Activated CD4-positive, alpha-beta T cell treated with anti-CD3 and anti-CD28 coated beads, Interleukin-2, amount 10 ng/mL, durations not matched to agents 7 days and 5 days (primary cell): ENCODE results near the gene SLTM. TPM values are rescaled to one million over a fixed set of nuclear protein-coding genes. Genes with fewer than 3 reads are reported as not detected.
"Not testable (repeated sequence)": the region's sequence is repeated elsewhere in the genome, so short reads cannot be mapped to it uniquely, and the experiment has no call there.

ENCODE experiments used
- CTCF ChIA-PET: fragments of 350-600 bp; sonication (Branson Sonifier 250); formaldehyde crosslinking; loops from one replicate; lab custom pipeline; 2021; ENCODE audit warnings: antibody characterized with exemption; lab: Charles Lee
- POLR2A ChIA-PET: fragments of 350-600 bp; sonication (Branson Sonifier 250); formaldehyde crosslinking; loops from one replicate; lab custom pipeline; 2021; ENCODE audit warnings: antibody characterized with exemption; lab: Charles Lee
- DNase-seq: peaks from one replicate; pipeline ENCODE4 v3.0.0-alpha.2; 2020
- H3K27ac Mint-ChIP-seq: one replicate; pipeline ENCODE4 v1.8.0; 2021; ENCODE audit warnings: mild to moderate bottlenecking, moderate library complexity, mixed read lengths
- H3K27me3 Mint-ChIP-seq: one replicate; pipeline ENCODE4 v1.8.0; 2021; ENCODE audit warnings: mixed read lengths
- H3K36me3 Mint-ChIP-seq: one replicate; pipeline ENCODE4 v1.8.0; 2021; ENCODE audit warnings: low read depth, mixed read lengths
- H3K4me1 Mint-ChIP-seq: one replicate; pipeline ENCODE4 v1.8.0; 2021; ENCODE audit warnings: mixed read lengths
- H3K4me3 Mint-ChIP-seq: one replicate; pipeline ENCODE4 v1.8.0; 2021; ENCODE audit warnings: mild to moderate bottlenecking, moderate library complexity, mixed read lengths
- H3K9me3 Mint-ChIP-seq: one replicate; pipeline ENCODE4 v1.8.0; 2021; ENCODE audit warnings: mixed read lengths
- total RNA-seq, 2 experiments: library from RNA; stranded (reverse); gene quantifications; one replicate each; pipeline ENCODE4 v1.2.3, GENCODE V29; 2021

SLTM gene
- total RNA-seq, 2 experiments from 2014 or later: 116 to 128 TPM

DNA sequence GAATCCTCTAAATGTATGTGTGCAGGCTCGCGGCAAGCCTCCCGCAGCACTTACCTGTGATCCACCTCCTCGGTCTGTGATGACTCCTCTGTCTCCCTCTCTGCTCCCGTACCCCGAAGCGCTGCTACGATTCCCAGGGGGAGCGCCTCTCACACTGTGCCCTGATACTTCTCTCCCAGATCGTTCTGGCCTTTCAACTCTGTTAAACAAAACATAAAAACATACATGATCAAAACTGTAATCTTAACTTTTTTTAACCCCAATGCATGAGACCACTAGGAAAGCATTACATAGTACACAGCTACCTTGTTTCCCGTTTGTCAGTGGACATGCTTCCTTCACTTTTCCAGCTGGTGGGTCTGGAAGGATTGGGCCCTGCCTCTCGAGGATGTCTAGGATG lies 46.6 kb downstream of the SLTM start:
- no peak overlapping the region for H3K4me3 Mint-ChIP-seq
- CTCF ChIA-PET: interaction anchor here (2.1 kb wide), 1 partner anchor 22 kb away, joined by 5 read pairs; no protein-coding TSS in a partner anchor
- peaks cover 4% of the 10 kb centered on the region for H3K4me1 Mint-ChIP-seq
- no peaks in the 10 kb centered on the region for H3K9me3 Mint-ChIP-seq
- H3K27me3 Mint-ChIP-seq: no peaks in the 10 kb centered on the region
- no peak overlapping the region for H3K27ac Mint-ChIP-seq
- peaks cover 69% of the 10 kb centered on the region for H3K36me3 Mint-ChIP-seq
- DNase-seq: no peak
- POLR2A ChIA-PET: no interaction called here

DNA sequence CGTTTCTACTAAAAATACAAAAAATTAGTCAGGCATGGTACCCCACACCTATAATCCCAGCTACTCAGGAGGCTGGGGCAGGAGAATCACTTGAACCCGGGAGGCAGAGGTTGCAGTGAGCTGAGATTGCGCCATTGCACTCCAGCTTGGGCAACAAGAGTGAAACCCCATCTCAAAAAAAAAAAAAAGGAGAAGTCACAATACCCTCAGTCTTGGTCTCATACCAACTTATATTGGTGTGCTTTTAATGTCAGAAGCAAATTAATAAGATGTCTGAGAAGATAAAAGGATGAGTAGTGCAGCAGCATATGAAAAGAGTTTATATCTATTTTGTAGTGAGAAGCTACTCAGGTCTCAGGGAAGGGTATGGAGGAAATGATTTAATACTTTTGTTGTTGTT lies 49.6 kb downstream of the SLTM start:
- H3K4me3 Mint-ChIP-seq, H3K27me3 Mint-ChIP-seq, H3K4me1 Mint-ChIP-seq, DNase-seq, H3K9me3 Mint-ChIP-seq, H3K27ac Mint-ChIP-seq: not testable (repeated sequence)
- CTCF ChIA-PET: interaction anchor here (1.0 kb wide), 1 partner anchor 8 kb away, joined by 3 read pairs; no protein-coding TSS in a partner anchor
- POLR2A ChIA-PET: interaction anchor here (0.7 kb wide), 1 partner anchor 20 kb away, joined by 4 read pairs; no protein-coding TSS in a partner anchor
- H3K36me3 Mint-ChIP-seq: peaks cover 78% of the 10 kb centered on the region

DNA sequence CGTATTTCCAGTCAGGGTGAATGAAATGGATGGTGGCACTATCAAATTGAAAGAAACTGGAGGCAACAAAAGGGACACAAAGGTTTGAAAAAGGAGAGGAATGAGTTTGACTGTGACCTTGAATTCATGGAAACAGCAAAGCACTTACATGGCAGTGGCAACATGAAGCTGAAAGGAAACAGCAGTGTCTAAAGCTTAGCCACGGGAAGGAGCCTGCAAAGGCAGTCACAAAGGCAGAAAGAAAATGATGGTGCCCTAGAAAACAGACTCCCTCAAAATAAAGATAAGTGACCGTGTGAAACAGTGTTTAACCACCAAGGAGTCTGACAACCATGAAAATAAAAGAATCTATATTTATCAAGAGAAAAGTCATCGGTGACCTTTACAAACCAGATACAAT lies 51.2 kb downstream of the SLTM start:
- CTCF ChIA-PET: interaction anchor here (1.0 kb wide), 1 partner anchor 10 kb away, joined by 3 read pairs; no protein-coding TSS in a partner anchor

GRCh38 chr15:58880320-58880719 lies 53.2 kb downstream of the SLTM start:
- ChIA-PET POLR2A (no interaction called here), CTCF (interaction anchor here (1.4 kb wide), 1 partner anchor 21 kb away, joined by 3 read pairs; no protein-coding TSS in a partner anchor)
- Mint-ChIP-seq H3K4me1 (peaks cover 2% of the 10 kb centered on the region), H3K27ac (no peak overlapping the region), H3K4me3 (no peak overlapping the region), H3K9me3 (no peaks in the 10 kb centered on the region), H3K36me3 (peaks cover 71% of the 10 kb centered on the region), H3K27me3 (no peaks in the 10 kb centered on the region)
- no peak for DNase-seq

More for the DNA sequence above, 51.2 kb downstream of the SLTM start:
- H3K27me3 Mint-ChIP-seq: no peaks in the 10 kb centered on the region
- H3K4me1 Mint-ChIP-seq: peaks cover 4% of the 10 kb centered on the region
- H3K9me3 Mint-ChIP-seq: no peaks in the 10 kb centered on the region
- H3K36me3 Mint-ChIP-seq: peaks cover 75% of the 10 kb centered on the region
- DNase-seq: no peak
- no peak overlapping the region for H3K4me3 Mint-ChIP-seq
- POLR2A ChIA-PET: no interaction called here
- no peak overlapping the region for H3K27ac Mint-ChIP-seq

DNA sequence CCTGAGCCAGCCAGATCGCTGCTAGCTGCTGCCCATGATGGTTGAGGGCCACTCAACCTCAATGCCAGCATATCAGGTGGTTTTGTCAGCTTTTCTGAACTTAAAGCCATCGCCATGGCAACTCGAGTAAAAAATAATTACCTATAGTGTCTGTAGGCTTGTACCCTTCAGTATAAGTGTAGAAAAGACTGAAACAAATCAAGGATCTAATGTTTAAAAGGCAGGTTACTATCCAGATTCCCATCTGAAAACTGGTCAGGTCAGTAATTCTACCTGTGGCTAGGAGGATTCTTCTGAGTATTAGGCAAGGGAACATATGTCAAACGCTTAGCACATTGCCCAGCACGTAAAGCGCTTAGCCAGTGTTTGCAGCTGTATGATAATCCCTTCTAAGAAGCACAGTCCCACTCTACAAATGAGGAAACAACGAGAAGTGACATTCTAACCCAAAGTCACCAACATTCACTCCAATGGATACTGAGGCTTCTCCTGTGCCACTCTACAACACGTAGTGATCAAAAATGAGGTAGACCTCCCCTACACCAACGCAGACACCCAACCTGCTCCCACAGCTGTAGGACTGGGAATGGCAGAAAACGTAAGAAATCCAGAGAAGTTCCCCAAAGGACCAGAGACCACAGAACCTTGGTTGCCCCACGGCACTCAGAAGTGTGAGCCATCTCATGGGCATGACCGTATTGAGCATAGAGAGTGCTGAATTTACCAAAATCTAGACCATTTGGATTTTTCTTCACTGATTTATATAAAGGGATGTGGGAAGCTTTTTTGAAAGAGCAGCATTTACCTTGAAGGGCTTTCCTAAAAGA lies 55.3 kb downstream of the SLTM start:
- Mint-ChIP-seq H3K9me3 (no peaks in the 10 kb centered on the region), H3K27me3 (no peaks in the 10 kb centered on the region), H3K4me3 (no peak overlapping the region), H3K4me1 (no peaks in the 10 kb centered on the region), H3K27ac (no peak overlapping the region), H3K36me3 (peaks cover 57% of the 10 kb centered on the region)
- ChIA-PET POLR2A (interaction anchor here (0.6 kb wide), 1 partner anchor 18 kb away, joined by 3 read pairs; no protein-coding TSS in a partner anchor), CTCF (interaction anchor here (1.3 kb wide), 1 partner anchor 44 kb away, joined by 3 read pairs; no protein-coding TSS in a partner anchor)
- no peak for DNase-seq

DNA sequence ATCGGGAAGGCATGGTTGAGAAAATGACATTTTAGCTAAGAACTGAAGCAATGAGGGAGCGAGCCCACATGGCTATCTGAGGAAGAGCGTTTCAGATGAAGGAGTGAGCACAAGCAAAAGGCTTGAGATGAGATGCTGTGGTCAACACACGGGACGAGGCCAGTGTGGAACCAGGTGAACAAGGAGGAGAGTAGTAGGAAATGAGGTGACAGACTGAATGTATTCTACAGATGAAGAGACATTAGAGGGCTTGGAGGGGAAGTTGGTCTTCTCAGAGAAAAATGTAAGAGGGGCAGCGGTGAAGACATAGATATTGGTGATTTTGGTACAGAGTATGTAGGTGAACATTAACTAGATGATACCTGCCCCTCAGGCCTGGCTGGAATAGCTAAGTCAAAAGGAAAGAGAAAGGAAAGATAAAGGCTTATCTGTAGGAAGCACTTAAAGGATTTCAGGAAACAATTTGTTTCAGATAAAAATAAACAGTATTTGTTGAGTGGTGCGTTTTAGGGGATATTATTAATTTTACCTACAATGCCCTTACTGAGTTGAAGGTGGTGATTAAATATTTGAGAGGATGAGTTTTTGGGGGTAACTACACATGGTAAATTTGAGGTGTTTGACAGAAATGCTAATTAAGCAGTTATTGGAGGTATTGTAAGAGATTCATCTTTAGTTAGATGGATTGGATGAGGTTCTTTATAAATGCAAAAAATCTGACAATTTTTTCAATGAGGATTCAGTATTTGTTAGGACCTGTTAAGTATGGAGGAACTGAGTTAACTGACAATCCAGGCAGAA lies 57.0 kb downstream of the SLTM start:
- Mint-ChIP-seq H3K4me3 (no peak overlapping the region), H3K4me1 (no peaks in the 10 kb centered on the region), H3K27ac (no peak overlapping the region), H3K9me3 (no peaks in the 10 kb centered on the region), H3K36me3 (peaks cover 47% of the 10 kb centered on the region), H3K27me3 (no peaks in the 10 kb centered on the region)
- ChIA-PET CTCF (interaction anchor here (0.8 to 1.0 kb wide), 2 partner anchors 21 to 79 kb away, joined by 3 to 4 read pairs; no protein-coding TSS in a partner anchor), POLR2A (no interaction called here)
- no peak for DNase-seq

DNA sequence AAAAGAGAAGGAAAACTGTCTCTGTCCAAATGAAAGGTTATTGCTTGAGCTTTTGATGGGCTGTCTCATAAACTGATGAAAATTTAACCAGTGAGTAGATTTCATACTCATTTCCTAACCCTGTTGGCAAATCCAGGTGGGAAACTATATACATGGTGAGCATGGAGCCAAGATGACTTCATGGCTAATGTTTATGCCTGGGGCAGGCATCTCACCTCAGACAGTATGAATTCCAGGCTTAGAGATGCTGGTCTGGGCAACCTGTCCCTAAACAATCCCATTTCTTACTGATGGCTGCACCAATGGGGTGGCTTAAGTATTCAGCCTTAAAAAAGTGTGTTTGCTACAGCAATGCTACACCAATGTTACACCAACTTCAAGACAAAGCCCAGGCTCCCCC lies 58.1 kb downstream of the SLTM start:
- H3K4me3 Mint-ChIP-seq: no peak overlapping the region
- H3K36me3 Mint-ChIP-seq: peaks cover 36% of the 10 kb centered on the region
- POLR2A ChIA-PET: no interaction called here
- H3K4me1 Mint-ChIP-seq: no peaks in the 10 kb centered on the region
- DNase-seq: no peak
- CTCF ChIA-PET: interaction anchor here (1.6 kb wide), 1 partner anchor 10 kb away, joined by 6 read pairs; no protein-coding TSS in a partner anchor
- no peaks in the 10 kb centered on the region for H3K27me3 Mint-ChIP-seq
- H3K9me3 Mint-ChIP-seq: no peaks in the 10 kb centered on the region
- H3K27ac Mint-ChIP-seq: no peak overlapping the region

GRCh38 chr15:58873267-58873666 lies 60.2 kb downstream of the SLTM start:
- Mint-ChIP-seq H3K4me3 (no peak overlapping the region), H3K9me3 (no peaks in the 10 kb centered on the region), H3K27ac (no peak overlapping the region), H3K4me1 (no peaks in the 10 kb centered on the region), H3K27me3 (no peaks in the 10 kb centered on the region), H3K36me3 (peaks cover 17% of the 10 kb centered on the region)
- ChIA-PET CTCF (interaction anchor here (0.8 kb wide), 1 partner anchor 205 kb away, joined by 4 read pairs; no protein-coding TSS in a partner anchor), POLR2A (no interaction called here)
- DNase-seq: no peak

GRCh38 chr15:58870451-58870850 lies 63.0 kb downstream of the SLTM start:
- no peak overlapping the region for H3K27ac Mint-ChIP-seq
- no peaks in the 10 kb centered on the region for H3K36me3 Mint-ChIP-seq
- ChIA-PET CTCF (no interaction called here), POLR2A (no interaction called here)
- H3K4me3 Mint-ChIP-seq: no peak overlapping the region
- no peak for DNase-seq
- H3K4me1 Mint-ChIP-seq: peaks cover 7% of the 10 kb centered on the region
- no peaks in the 10 kb centered on the region for H3K9me3 Mint-ChIP-seq
- no peaks in the 10 kb centered on the region for H3K27me3 Mint-ChIP-seq

DNA sequence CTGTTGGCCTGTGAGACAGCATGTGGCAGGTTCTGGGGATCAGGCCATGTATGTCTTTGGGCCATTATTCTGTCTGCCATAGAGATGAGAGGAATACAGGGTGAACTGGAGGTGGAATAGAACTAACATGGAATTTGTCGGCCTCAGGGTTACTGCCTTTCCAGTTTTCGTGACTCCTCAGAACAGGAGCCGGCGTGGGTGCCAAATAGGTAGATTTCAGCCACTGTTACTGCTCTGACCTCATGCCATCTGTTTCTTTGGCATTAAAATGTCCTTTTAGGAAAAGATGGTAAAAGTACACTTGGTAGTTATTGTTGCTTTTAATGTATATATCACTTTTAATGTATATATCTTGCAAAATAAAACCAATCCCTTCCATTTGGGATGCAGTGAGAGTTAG lies 65.6 kb downstream of the SLTM start:
- Mint-ChIP-seq H3K4me3 (no peak overlapping the region), H3K36me3 (no peaks in the 10 kb centered on the region), H3K9me3 (no peaks in the 10 kb centered on the region), H3K4me1 (peaks cover 18% of the 10 kb centered on the region), H3K27me3 (peaks cover 7% of the 10 kb centered on the region), H3K27ac (no peak overlapping the region)
- DNase-seq: no peak
- ChIA-PET POLR2A (no interaction called here), CTCF (no interaction called here)

- H3K4me3 Mint-ChIP-seq: no peak overlapping the region
- no peaks in the 10 kb centered on the region for H3K36me3 Mint-ChIP-seq
- H3K9me3 Mint-ChIP-seq: no peaks in the 10 kb centered on the region
- H3K27me3 Mint-ChIP-seq: peaks cover 7% of the 10 kb centered on the region
- ChIA-PET POLR2A (no interaction called here), CTCF (interaction anchor here (1.2 to 2.0 kb wide), 3 partner anchors 9 to 95 kb away, joined by 3 to 6 read pairs (median 5); partner anchors contain the start of gene MINDY2)
- DNase-seq: no peak
- H3K4me1 Mint-ChIP-seq: peaks cover 27% of the 10 kb centered on the region
- H3K27ac Mint-ChIP-seq: peak overlapping the region; percentile 31
These were observed 68.0 kb downstream of the SLTM start for GRCh38 chr15:58865425-58865880.

- POLR2A ChIA-PET: no interaction called here
- H3K4me1 Mint-ChIP-seq: peaks cover 27% of the 10 kb centered on the region
- no peaks in the 10 kb centered on the region for H3K36me3 Mint-ChIP-seq
- no peak for DNase-seq
- no peaks in the 10 kb centered on the region for H3K9me3 Mint-ChIP-seq
- H3K4me3 Mint-ChIP-seq: no peak overlapping the region
- CTCF ChIA-PET: interaction anchor here (0.5 to 2.0 kb wide), 5 partner anchors 10 to 94 kb away, joined by 3 to 6 read pairs (median 3); partner anchors contain the start of gene MINDY2
- peak overlapping the region; percentile 73 for H3K27ac Mint-ChIP-seq
- H3K27me3 Mint-ChIP-seq: peaks cover 7% of the 10 kb centered on the region
These were observed 68.7 kb downstream of the SLTM start for GRCh38 chr15:58864602-58865424.
